ENCODE results near the gene ANKRD27.

DNA sequence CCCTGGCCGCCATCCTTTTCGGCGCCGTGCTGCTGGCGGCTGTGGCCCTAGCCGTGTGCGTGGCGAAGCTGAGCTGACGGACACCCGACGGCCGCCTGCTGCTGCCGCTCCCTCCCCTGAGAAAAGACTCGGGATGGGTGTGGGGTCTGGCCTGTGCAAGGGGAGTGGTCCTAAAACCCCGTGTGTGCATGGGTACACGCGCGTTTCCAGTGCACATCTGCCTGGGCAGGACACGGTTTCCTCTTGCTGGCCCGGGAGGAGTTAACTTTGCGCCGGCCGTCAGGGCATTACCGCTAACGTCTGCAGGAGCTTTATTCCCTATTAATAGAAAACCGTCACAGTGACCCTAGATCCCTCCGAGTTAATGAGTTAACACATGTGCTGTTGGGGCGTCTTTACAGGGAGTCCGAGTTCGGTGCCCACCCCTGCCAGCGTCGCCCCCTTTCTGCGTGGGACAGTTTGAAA is 1.9 kb upstream of the ANKRD27 start:
- TF ChIP-seq POLR2A (IDR thresholded peaks at IDR 0.05) (no peak), POLR2AphosphoS5 (IDR thresholded peaks at IDR 0.05) (no peak)
- TF ChIP-seq, protein P1, sequence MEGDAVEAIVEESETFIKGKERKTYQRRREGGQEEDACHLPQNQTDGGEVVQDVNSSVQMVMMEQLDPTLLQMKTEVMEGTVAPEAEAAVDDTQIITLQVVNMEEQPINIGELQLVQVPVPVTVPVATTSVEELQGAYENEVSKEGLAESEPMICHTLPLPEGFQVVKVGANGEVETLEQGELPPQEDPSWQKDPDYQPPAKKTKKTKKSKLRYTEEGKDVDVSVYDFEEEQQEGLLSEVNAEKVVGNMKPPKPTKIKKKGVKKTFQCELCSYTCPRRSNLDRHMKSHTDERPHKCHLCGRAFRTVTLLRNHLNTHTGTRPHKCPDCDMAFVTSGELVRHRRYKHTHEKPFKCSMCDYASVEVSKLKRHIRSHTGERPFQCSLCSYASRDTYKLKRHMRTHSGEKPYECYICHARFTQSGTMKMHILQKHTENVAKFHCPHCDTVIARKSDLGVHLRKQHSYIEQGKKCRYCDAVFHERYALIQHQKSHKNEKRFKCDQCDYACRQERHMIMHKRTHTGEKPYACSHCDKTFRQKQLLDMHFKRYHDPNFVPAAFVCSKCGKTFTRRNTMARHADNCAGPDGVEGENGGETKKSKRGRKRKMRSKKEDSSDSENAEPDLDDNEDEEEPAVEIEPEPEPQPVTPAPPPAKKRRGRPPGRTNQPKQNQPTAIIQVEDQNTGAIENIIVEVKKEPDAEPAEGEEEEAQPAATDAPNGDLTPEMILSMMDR (IDR thresholded peaks at IDR 0.05): no peak

Measured in suprapubic skin (tissue), 4 donors.